Fibroblast of the aortic adventitia (primary cell): Measurements from ENCODE around the gene OR51E2. TPM values are rescaled to one million over a fixed set of nuclear protein-coding genes. Genes with fewer than 3 reads are reported as not detected.

ENCODE experiments used
- DNase-seq: peaks from one replicate; pipeline ENCODE4 v3.0.0-alpha.2; 2010; ENCODE audit warnings: low read depth
- H3K4me3 ChIP-seq: 2 replicates; pipeline ENCODE4 v1.5.1; 2011; ENCODE audit warnings: low read depth, mild to moderate bottlenecking, control low read depth, low read length, moderate library complexity
- total RNA-seq: library from RNA; depleted of rRNA; stranded (reverse); fragments of >200 nt; gene quantifications from 2 replicates; pipeline ENCODE4 v1.2.3, GENCODE V29; 2012; ENCODE audit warnings: low replicate concordance
- TF ChIP-seq, protein P1 (sequence below): IDR thresholded peaks from 2 replicates; pipeline ENCODE4 v1.5.1; 2011; ENCODE audit warnings: mild to moderate bottlenecking, low read length, control low read depth, inconsistent platforms; ENCODE audit not compliant: insufficient read depth

The OR51E2 gene
- total RNA-seq, 1 donor, result not detected

DNA sequence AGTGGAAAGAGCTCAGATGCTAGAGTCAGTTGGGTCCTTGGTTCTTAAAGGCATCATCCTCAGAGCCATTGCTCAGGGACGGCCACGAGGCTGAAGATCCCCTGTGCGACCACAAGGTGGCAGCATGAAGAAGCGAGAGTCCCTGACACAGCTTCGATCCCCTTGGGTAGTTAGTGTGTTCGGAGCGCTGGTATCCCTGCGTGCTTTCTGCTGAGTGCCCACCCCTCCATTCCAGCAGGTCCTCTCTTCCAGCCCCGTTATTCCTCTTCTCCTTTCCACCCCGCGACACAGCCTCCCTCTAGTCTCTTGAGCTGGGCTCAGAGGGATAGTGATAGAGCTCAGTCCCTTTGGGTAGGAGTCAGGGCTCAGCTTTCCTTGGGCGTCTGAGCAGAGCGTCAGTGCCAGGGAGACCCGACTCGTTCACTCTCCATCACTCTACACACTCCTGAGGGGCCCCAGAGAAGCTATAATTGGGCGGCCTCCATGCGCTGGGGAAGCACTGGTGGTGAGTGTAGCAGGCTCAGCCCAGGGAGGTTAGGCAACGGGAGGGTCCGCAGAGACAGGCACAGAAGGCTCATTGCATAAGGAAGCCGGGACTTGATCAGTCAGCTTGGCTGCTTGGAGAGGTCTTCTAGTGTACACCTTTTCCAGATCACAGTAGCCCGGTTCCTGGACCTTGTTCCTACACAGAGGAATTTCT is 60.5 kb downstream of the OR51E2 start, which contains the start of gene OR51D1:
Gene OR51D1 (plus strand): TSS at position 516 of the 700 bp plus-strand sequence. CDS start 2,314 bp downstream, outside the sequence.
- DNase-seq, result peak; percentile 69
- TF ChIP-seq, protein P1, sequence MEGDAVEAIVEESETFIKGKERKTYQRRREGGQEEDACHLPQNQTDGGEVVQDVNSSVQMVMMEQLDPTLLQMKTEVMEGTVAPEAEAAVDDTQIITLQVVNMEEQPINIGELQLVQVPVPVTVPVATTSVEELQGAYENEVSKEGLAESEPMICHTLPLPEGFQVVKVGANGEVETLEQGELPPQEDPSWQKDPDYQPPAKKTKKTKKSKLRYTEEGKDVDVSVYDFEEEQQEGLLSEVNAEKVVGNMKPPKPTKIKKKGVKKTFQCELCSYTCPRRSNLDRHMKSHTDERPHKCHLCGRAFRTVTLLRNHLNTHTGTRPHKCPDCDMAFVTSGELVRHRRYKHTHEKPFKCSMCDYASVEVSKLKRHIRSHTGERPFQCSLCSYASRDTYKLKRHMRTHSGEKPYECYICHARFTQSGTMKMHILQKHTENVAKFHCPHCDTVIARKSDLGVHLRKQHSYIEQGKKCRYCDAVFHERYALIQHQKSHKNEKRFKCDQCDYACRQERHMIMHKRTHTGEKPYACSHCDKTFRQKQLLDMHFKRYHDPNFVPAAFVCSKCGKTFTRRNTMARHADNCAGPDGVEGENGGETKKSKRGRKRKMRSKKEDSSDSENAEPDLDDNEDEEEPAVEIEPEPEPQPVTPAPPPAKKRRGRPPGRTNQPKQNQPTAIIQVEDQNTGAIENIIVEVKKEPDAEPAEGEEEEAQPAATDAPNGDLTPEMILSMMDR, result peak; percentile 90
- H3K4me3 ChIP-seq, result peak within 1 kb of the TSS; percentile 44

DNA sequence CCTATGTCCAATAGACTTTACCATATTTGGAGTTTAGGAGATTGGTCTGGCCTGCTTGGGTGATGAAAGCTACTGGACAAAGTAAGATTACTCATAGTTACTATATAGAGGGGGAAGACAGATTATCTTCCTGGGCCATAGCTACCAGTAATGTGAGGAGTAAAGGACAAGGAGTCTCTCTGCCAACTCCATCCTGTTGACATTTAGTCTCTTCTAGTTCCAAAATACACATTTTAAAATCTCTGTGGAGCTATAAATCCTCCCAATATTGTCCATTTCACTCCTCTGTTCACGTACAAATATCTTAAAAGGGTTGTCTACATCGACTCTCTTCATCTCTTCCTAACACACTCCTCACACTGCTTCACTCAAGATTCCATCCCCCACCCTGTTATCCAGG is 61.5 kb downstream of the OR51E2 start:
- TF ChIP-seq, protein P1, result no peak
- DNase-seq, result no peak
- H3K4me3 ChIP-seq, result no peak overlapping the region

Other genes with a start within 250 kb of the OR51E2 start
- not detected in 2 replicates for gene OR52K2, start 248.6 kb downstream of the OR51E2 start, total RNA-seq
- gene OR52K1, start 215.2 kb downstream of the OR51E2 start, total RNA-seq, result not detected in 2 replicates
- gene OR52M1, start 152.7 kb downstream of the OR51E2 start, total RNA-seq, result not detected in 2 replicates
- gene OR52I2, start 116.1 kb downstream of the OR51E2 start, total RNA-seq, result not detected in 2 replicates
- gene OR52I1, start 103.8 kb downstream of the OR51E2 start, total RNA-seq, result not detected in 2 replicates
- gene TRIM68, start 89.6 kb downstream of the OR51E2 start, total RNA-seq, result 9.9 and 13.0 TPM in 2 replicates
- not detected in 2 replicates for gene OR51D1, start 60.4 kb downstream of the OR51E2 start, total RNA-seq
- not detected in 2 replicates for gene OR51E1, start 53.9 kb downstream of the OR51E2 start, total RNA-seq
- not detected in 2 replicates for gene MMP26, start 6.9 kb upstream of the OR51E2 start, total RNA-seq
- gene OR51F1, start 72.1 kb upstream of the OR51E2 start, total RNA-seq, result not detected in 2 replicates
- gene OR52R1, start 106.5 kb upstream of the OR51E2 start, total RNA-seq, result not detected in 2 replicates
- not detected in 2 replicates for gene OR51F2, start 123.5 kb upstream of the OR51E2 start, total RNA-seq
- gene OR51S1, start 151.4 kb upstream of the OR51E2 start, total RNA-seq, result not detected in 2 replicates
- gene OR51T1, start 184.0 kb upstream of the OR51E2 start, total RNA-seq, result not detected in 2 replicates
- not detected in 2 replicates for gene OR51A7, start 205.9 kb upstream of the OR51E2 start, total RNA-seq
- gene OR51G2, start 221.5 kb upstream of the OR51E2 start, total RNA-seq, result not detected in 2 replicates
- gene OR51G1, start 226.5 kb upstream of the OR51E2 start, total RNA-seq, result not detected in 2 replicates
- not detected in 2 replicates for gene OR51A4, start 249.8 kb upstream of the OR51E2 start, total RNA-seq